Pancreas (tissue), 10 donors: ENCODE results near the gene CDC37. TPM values are rescaled to one million over a fixed set of nuclear protein-coding genes. Genes with fewer than 3 reads are reported as not detected.
"Not testable (repeated sequence)": the region's sequence is repeated elsewhere in the genome, so short reads cannot be mapped to it uniquely, and the experiment has no call there.

Source experiments
- ATAC-seq, 4 donors: fragments of 200-7000 bp; cut with Tn5 transposase; one replicate each; pipeline versions ENCODE4 v1.8.0 to v1.9.1; 2020; ENCODE audit warnings: mild to moderate bottlenecking in 4 of 4, moderate library complexity in 4 of 4
- DNase-seq, 6 donors: peaks; one replicate each; pipeline ENCODE4 v3.0.0-alpha.2; 2020
- FAIRE-seq: peaks from 2 replicates; lab custom pipeline; 2012; peaks lifted over from hg19 to GRCh38; lab: Jason Lieb, UNC
- H3K27ac ChIP-seq, 4 donors: fragments of 200-600 bp; sonication (generic); 1 replicate in 3 of 4; 2 replicates in 1 of 4; pipeline versions ENCODE4 v1.5.0 to v1.8.0; 2020
- H3K27me3 ChIP-seq, 4 donors: fragments of 200-600 bp; one replicate each; pipeline ENCODE4 v1.8.0; 2021
- H3K36me3 ChIP-seq, 3 donors: fragments of 200-600 bp; sonication (generic) in 1 of 3; one replicate each; pipeline versions ENCODE4 v1.5.0 to v1.8.0; 2020 to 2021
- H3K4me1 ChIP-seq, 3 donors: fragments of 200-600 bp; one replicate each; pipeline ENCODE4 v1.8.0; 2021
- H3K4me3 ChIP-seq, 4 donors: fragments of 200-600 bp; sonication (generic) in 2 of 4; one replicate each; pipeline versions ENCODE4 v1.5.0 to v1.8.0; 2020 to 2021
- H3K9me3 ChIP-seq, 4 donors: fragments of 200-600 bp; one replicate each; pipeline ENCODE4 v1.8.0; 2021
- CTCF ChIP-seq, 4 donors: fragments of 200-600 bp; sonication (generic) in 3 of 4; IDR thresholded peaks; one replicate each; pipeline versions ENCODE4 v1.5.0 to v1.8.0; 2021; ENCODE audit warnings: antibody characterized with exemption in 4 of 4
- WGBS, 2 donors: extraction: QIAGEN DNeasy Blood & Tissue Kit; methylation state at CpG; one replicate each; pipeline ENCODE4 v1.1.7; 2013; 5-methylcytosine and 5-hydroxymethylcytosine counted together
- intact Hi-C, 3 donors: fragments of 100-400 bp; cut with DNase I; formaldehyde crosslinking; loops; one replicate each; pipeline versions ENCODE4 v1.11.1 to v1.14.2; 2022
- polyA plus RNA-seq, 2 donors: library from polyadenylated mRNA; stranded (reverse); fragments of 200-250 nt; gene quantifications; one replicate each; pipeline ENCODE4 v1.2.3, GENCODE V29; 2013
- total RNA-seq, 6 donors: library from RNA; stranded (reverse); fragmentation: NEBNext Ultra II Directional in 4 of 6; extraction: Animal tissue kit (Norgen Biotek cat#: 25700) in 4 of 6; gene quantifications; one replicate each; pipeline versions ENCODE4 v1.2.1 to v1.2.4, GENCODE V29; 2021 to 2023
- donor health status: healthy with polysubstance abuse.
- donor health status: DM: no; HTN: no; CAD: no; lungs with moderate emphysema.
- donor health status: DM: no; HTN: no; CAD: no.
- donor health status: control.
- donor health status: control.
- donor health status: Bipolar disorder and iron deficiency.
- donor health status: DM: yes; HTN: yes; CAD: no.
- donor health status: DM: no; HTN: no; CAD: no.
- donor health status: DM: no; HTN: no; CAD: no.
- donor health status: DM: yes; HTN: yes; CAD: no.

Gene CDC37
- total and polyA plus RNA-seq, 8 donors, result 41.3 to 266 (median 55.2) TPM

- H3K9me3 ChIP-seq, result no peaks in the 10 kb centered on the region
- DNase-seq (no peak), ATAC-seq (peak in 1 of 4 donors; percentile 57), FAIRE-seq (no peak)
- 94 to 97% methylated on average over 3 of the region's 3 CpGs for whole genome bisulfite sequencing, 2 donors
- H3K4me3 ChIP-seq, result no peak overlapping the region
- intact Hi-C loops, result no loop called here
- no peak for TF ChIP-seq CTCF (IDR thresholded peaks at IDR 0.05)
- no peaks in the 10 kb centered on the region for H3K36me3 ChIP-seq
- H3K27me3 ChIP-seq, result no peaks in the 10 kb centered on the region
- no peaks in the 10 kb centered on the region for H3K4me1 ChIP-seq
- H3K27ac ChIP-seq, result no peak overlapping the region
Measured at GRCh38 chr19:10372690-10373089, 30.7 kb downstream of the CDC37 start.

- peaks cover 4 to 29% (median 18%) of the 10 kb centered on the region in 3 donors for H3K36me3 ChIP-seq
- no peaks in the 10 kb centered on the region for H3K27me3 ChIP-seq
- H3K4me1 ChIP-seq, result no peaks in the 10 kb centered on the region
- ATAC-seq, result no peak
- intact Hi-C loops, result no loop called here
- 96 to 97% methylated on average over 15 of the region's 15 CpGs for WGBS, 2 donors
- H3K9me3 ChIP-seq, result no peaks in the 10 kb centered on the region
- FAIRE-seq, result no peak
- H3K4me3 ChIP-seq, result no peak overlapping the region
- no peak for DNase-seq
- no peak for TF ChIP-seq CTCF (IDR thresholded peaks at IDR 0.05)
- no peak overlapping the region for H3K27ac ChIP-seq
Measured at GRCh38 chr19:10368101-10368803, 35.1 kb downstream of the CDC37 start.

GRCh38 chr19:10366950-10367512 lies 36.3 kb downstream of the CDC37 start:
- H3K27me3 ChIP-seq, H3K9me3 ChIP-seq, DNase-seq, H3K4me1 ChIP-seq, H3K4me3 ChIP-seq, ATAC-seq, intact Hi-C loops, H3K27ac ChIP-seq, FAIRE-seq: not testable (repeated sequence)
- 95 to 99% methylated on average over 4 of the region's 4 CpGs for WGBS, 2 donors
- H3K36me3 ChIP-seq, result peaks cover 4 to 32% (median 18%) of the 10 kb centered on the region in 3 donors

GRCh38 chr19:10365518-10365917 lies 37.8 kb downstream of the CDC37 start:
- intact Hi-C loops, result no loop called here
- no peak overlapping the region for H3K4me3 ChIP-seq
- no peaks in the 10 kb centered on the region for H3K9me3 ChIP-seq
- H3K27ac ChIP-seq, result no peak overlapping the region
- DNase-seq, result no peak
- no peak for FAIRE-seq
- H3K27me3 ChIP-seq, result no peaks in the 10 kb centered on the region
- no peak for TF ChIP-seq CTCF (IDR thresholded peaks at IDR 0.05)
- H3K36me3 ChIP-seq, result peaks cover 4 to 36% (median 18%) of the 10 kb centered on the region in 3 donors
- WGBS, 2 donors, result 94 to 96% methylated on average over 23 of the region's 23 CpGs
- H3K4me1 ChIP-seq, result no peaks in the 10 kb centered on the region
- ATAC-seq, result no peak

GRCh38 chr19:10364644-10365043 lies 38.7 kb downstream of the CDC37 start:
- WGBS, 2 donors, result 86 to 90% methylated on average over 17 to 19 of the region's 19 CpGs

More at GRCh38 chr19:10364644-10365043, 38.7 kb downstream of the CDC37 start:
- peak in 1 of 4 donors; percentile 8 for ATAC-seq
- H3K4me1 ChIP-seq, result no peaks in the 10 kb centered on the region
- TF ChIP-seq CTCF (IDR thresholded peaks at IDR 0.05), result no peak
- H3K27me3 ChIP-seq, result no peaks in the 10 kb centered on the region
- DNase-seq, result peak in 1 of 6 donors; percentile 59
- no peak for FAIRE-seq
- no peak overlapping the region for H3K4me3 ChIP-seq
- H3K9me3 ChIP-seq, result no peaks in the 10 kb centered on the region
- peaks cover 4 to 36% (median 18%) of the 10 kb centered on the region in 3 donors for H3K36me3 ChIP-seq
- intact Hi-C loops, result no loop called here
- H3K27ac ChIP-seq, result no peak overlapping the region
